Non-pigmented ciliary epithelial cell (primary cell): ENCODE data around the gene AAR2.

ENCODE experiments used
- DNase-seq: peaks from one replicate; pipeline ENCODE4 v3.0.0-alpha.2; 2010; ENCODE audit warnings: low read depth

The AAR2 gene

GRCh38 chr20:36235892-36236785 lies at the start of gene AAR2:
TSS of gene AAR2 (plus strand) at chr20:36236478. CDS start at chr20:36239869, 3,391 bp downstream.
- peak; percentile 14 for DNase-seq

- no peak for DNase-seq
Measured at GRCh38 chr20:36193977-36194712, 42.1 kb upstream of the AAR2 start.

- no peak for DNase-seq
Measured at GRCh38 chr20:36196676-36197075, 39.6 kb upstream of the AAR2 start.

GRCh38 chr20:36197271-36197670 lies 39.0 kb upstream of the AAR2 start:
- DNase-seq, result no peak

- peak; percentile 44 for DNase-seq
Measured at GRCh38 chr20:36199345-36200257, 36.7 kb upstream of the AAR2 start.

GRCh38 chr20:36200451-36200850 lies 35.8 kb upstream of the AAR2 start:
- DNase-seq, result no peak

GRCh38 chr20:36201198-36201597 lies 35.1 kb upstream of the AAR2 start:
- no peak for DNase-seq

GRCh38 chr20:36202891-36203338 lies 33.4 kb upstream of the AAR2 start:
- DNase-seq, result no peak

- no peak for DNase-seq
Measured at GRCh38 chr20:36203861-36204260, 32.4 kb upstream of the AAR2 start.

- no peak for DNase-seq
Measured at GRCh38 chr20:36205026-36205425, 31.3 kb upstream of the AAR2 start.

GRCh38 chr20:36206068-36206467 lies 30.2 kb upstream of the AAR2 start:
- DNase-seq, result no peak

GRCh38 chr20:36206641-36207040 lies 29.6 kb upstream of the AAR2 start:
- no peak for DNase-seq

- DNase-seq, result no peak
Measured at GRCh38 chr20:36207602-36208001, 28.7 kb upstream of the AAR2 start.

- no peak for DNase-seq
Measured at GRCh38 chr20:36208257-36208656, 28.0 kb upstream of the AAR2 start.

- no peak for DNase-seq
Measured at GRCh38 chr20:36210436-36211021, 25.7 kb upstream of the AAR2 start.

GRCh38 chr20:36213362-36213761 lies 22.9 kb upstream of the AAR2 start:
- DNase-seq, result no peak

GRCh38 chr20:36214684-36215256 lies 21.5 kb upstream of the AAR2 start:
- no peak for DNase-seq

GRCh38 chr20:36215778-36216177 lies 20.5 kb upstream of the AAR2 start:
- DNase-seq, result no peak

GRCh38 chr20:36216314-36217025 lies 19.8 kb upstream of the AAR2 start:
- no peak for DNase-seq

GRCh38 chr20:36217226-36217625 lies 19.1 kb upstream of the AAR2 start:
- DNase-seq, result no peak
